HEK293T (cell line): Measurements from ENCODE around the gene ADAD2.

Experiments
- CTCF ChIA-PET: fragments of 350-600 bp; formaldehyde crosslinking; extraction: SDS; loops from one replicate; lab custom pipeline; 2021; ENCODE audit warnings: antibody characterized with exemption, inconsistent platforms; lab: Yijun Ruan, JAX
- POLR2A ChIA-PET: fragments of 350-600 bp; formaldehyde crosslinking; extraction: SDS; loops from one replicate; lab custom pipeline; 2020; ENCODE audit warnings: antibody characterized with exemption, inconsistent platforms; lab: Yijun Ruan, JAX
- DNase-seq: peaks from one replicate; pipeline ENCODE4 v3.0.0; 2012; ENCODE audit warnings: mixed read lengths; ENCODE audit errors: extremely low spot score
- ARNT ChIP-seq: fragments of 450-650 bp; IDR thresholded peaks from 2 replicates; pipeline ENCODE4 v1.6.1; 2017; ENCODE audit warnings: mild to moderate bottlenecking
- BHLHE40 ChIP-seq: fragments of 450-650 bp; IDR thresholded peaks from 2 replicates; pipeline ENCODE4 v1.6.1; 2016; ENCODE audit warnings: mild to moderate bottlenecking, moderate library complexity, borderline replicate concordance
- CTBP1 ChIP-seq: fragments of 450-650 bp; IDR thresholded peaks from 2 replicates; pipeline ENCODE4 v1.6.1; 2016; ENCODE audit warnings: borderline replicate concordance
- ELF4 ChIP-seq: fragments of 450-650 bp; IDR thresholded peaks from 2 replicates; pipeline ENCODE4 v1.6.1; 2017; ENCODE audit warnings: antibody characterized with exemption
- FOXA1 ChIP-seq: fragments of 450-650 bp; IDR thresholded peaks from 2 replicates; pipeline ENCODE4 v1.6.1; 2016; ENCODE audit warnings: mild to moderate bottlenecking
- FOXK2 ChIP-seq: fragments of 450-650 bp; IDR thresholded peaks from 2 replicates; pipeline ENCODE4 v1.6.1; 2016; ENCODE audit warnings: mild to moderate bottlenecking
- FOXM1 ChIP-seq: fragments of 450-650 bp; IDR thresholded peaks from 2 replicates; pipeline ENCODE4 v1.6.1; 2017; ENCODE audit warnings: mild to moderate bottlenecking, borderline replicate concordance
- HDGF ChIP-seq: fragments of 450-650 bp; IDR thresholded peaks from 2 replicates; pipeline ENCODE4 v1.6.1; 2017; ENCODE audit warnings: antibody characterized with exemption, borderline replicate concordance
- L3MBTL2 ChIP-seq: fragments of 450-650 bp; conservative IDR thresholded peaks from 2 replicates; pipeline ENCODE4 v1.6.1; 2016; ENCODE audit warnings: mild to moderate bottlenecking
- LEF1 ChIP-seq: fragments of 450-650 bp; IDR thresholded peaks from 2 replicates; pipeline ENCODE4 v1.6.1; 2017; ENCODE audit warnings: mild to moderate bottlenecking, borderline replicate concordance
- NFRKB ChIP-seq: fragments of 450-650 bp; IDR thresholded peaks from 2 replicates; pipeline ENCODE4 v1.6.1; 2016; ENCODE audit warnings: mild to moderate bottlenecking, moderate library complexity
- SP1 ChIP-seq: fragments of 450-650 bp; IDR thresholded peaks from 2 replicates; pipeline ENCODE4 v1.6.1; 2017
- SUZ12 ChIP-seq: fragments of 450-650 bp; IDR thresholded peaks from 2 replicates; pipeline ENCODE4 v1.6.1; 2016; ENCODE audit warnings: mild to moderate bottlenecking
- TARDBP ChIP-seq: fragments of 450-650 bp; IDR thresholded peaks from 2 replicates; pipeline ENCODE4 v1.6.1; 2016
- ZNF384 ChIP-seq: fragments of 450-650 bp; IDR thresholded peaks from 2 replicates; pipeline ENCODE4 v1.6.1; 2016
- TF ChIP-seq, protein P1 (sequence below): fragments of 450-650 bp; IDR thresholded peaks from 2 replicates; pipeline ENCODE4 v1.6.1; 2016

ADAD2 gene

DNA sequence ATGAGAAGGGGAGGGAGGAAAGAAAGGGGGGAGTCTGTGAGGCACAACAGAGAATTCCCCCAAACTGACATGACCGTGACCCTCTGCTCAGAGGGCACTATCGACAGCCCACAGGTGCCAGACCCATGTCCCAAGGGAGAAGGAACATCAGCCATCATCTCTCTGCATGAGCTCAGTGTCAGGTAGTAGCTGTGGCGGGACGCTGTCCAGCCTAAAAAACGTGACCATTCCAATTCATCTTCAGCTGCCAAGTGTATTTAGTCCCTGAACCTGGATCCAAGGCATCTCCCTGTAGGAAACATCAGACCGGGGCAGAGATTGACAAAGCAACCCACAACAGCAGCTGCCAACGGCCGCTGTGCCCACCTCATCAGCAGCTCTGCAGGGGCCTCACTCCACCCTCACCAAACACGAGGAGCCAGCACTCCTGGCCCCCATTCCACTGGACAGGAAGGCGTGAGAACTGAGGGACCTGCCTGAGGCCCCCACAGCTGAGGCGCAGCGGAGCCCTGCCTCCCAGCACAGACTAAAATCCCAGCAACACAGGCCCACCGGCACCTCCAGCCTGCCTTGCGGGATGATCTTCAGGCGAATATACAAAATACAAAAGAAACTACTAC is 12.7 kb upstream of the ADAD2 start:
- DNase-seq, result no peak
- TF ChIP-seq FOXM1, result no peak
- TF ChIP-seq, protein P1, sequence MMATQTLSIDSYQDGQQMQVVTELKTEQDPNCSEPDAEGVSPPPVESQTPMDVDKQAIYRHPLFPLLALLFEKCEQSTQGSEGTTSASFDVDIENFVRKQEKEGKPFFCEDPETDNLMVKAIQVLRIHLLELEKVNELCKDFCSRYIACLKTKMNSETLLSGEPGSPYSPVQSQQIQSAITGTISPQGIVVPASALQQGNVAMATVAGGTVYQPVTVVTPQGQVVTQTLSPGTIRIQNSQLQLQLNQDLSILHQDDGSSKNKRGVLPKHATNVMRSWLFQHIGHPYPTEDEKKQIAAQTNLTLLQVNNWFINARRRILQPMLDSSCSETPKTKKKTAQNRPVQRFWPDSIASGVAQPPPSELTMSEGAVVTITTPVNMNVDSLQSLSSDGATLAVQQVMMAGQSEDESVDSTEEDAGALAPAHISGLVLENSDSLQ, result no peak
- TF ChIP-seq SP1, result no peak
- TF ChIP-seq NFRKB, result no peak
- no peak for TF ChIP-seq L3MBTL2
- CTCF ChIA-PET, result interaction anchor here (0.7 to 2.2 kb wide), 3 partner anchors 9 to 221 kb away, joined by 3 to 8 read pairs (median 3); partner anchors contain the start of gene TAF1C
- POLR2A ChIA-PET, result interaction anchor here (1.5 to 2.0 kb wide), 3 partner anchors 9 to 62 kb away, joined by 7 read pairs; partner anchors contain the start of genes MBTPS1 and TAF1C

DNA sequence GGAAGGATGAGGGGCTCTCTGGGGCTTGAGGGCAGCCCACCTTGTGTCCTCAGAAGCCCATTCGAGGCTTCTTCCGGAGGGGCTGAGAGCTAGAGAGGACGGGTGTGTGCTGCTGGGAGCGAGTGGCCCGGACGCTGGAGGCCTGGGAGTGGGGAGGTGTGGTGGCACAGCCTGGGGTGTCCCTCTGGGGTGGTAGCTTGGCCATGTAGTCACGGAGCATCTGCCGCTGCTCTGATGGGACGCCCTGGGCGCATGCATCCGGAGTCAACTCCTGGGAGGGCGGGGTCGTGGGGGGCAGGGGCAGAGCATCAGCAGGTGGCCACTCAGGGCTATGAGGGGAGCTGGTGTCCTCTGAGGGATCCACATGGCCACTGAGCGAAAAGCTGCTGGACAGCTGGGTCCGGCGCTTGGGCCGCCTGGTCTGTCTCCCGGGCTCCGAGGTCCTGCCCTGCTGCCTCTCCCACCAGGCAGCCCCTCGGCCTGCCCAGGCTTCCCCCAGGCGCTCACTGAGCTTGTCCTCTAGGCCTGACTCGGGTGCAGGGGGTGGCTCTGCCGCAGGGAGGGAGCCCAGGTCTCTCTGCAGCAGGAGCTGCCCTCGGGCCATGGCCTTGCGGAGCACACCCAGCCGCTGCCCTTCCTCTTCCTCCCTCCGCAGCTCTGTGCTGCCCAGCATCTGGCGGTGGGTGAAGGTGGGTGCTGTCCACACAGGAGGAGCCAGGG is 11.9 kb upstream of the ADAD2 start:
- TF ChIP-seq, protein P1, result no peak
- TF ChIP-seq SUZ12, result no peak
- TF ChIP-seq ELF4, result no peak
- TF ChIP-seq ZNF384, result no peak
- TF ChIP-seq FOXK2, result no peak
- no peak for TF ChIP-seq SP1
- TF ChIP-seq FOXM1, result no peak
- TF ChIP-seq NFRKB, result no peak
- no peak for TF ChIP-seq FOXA1
- no peak for TF ChIP-seq BHLHE40
- TF ChIP-seq CTBP1, result no peak
- TF ChIP-seq TARDBP, result no peak
- no peak for TF ChIP-seq HDGF
- no peak for TF ChIP-seq L3MBTL2
- TF ChIP-seq ARNT, result no peak
- TF ChIP-seq LEF1, result no peak
- ChIA-PET POLR2A (interaction anchor here (1.0 to 1.5 kb wide), 2 partner anchors 12 to 62 kb away, joined by 3 to 7 read pairs; partner anchors contain the start of gene MBTPS1), CTCF (interaction anchor here (0.7 to 2.2 kb wide), 3 partner anchors 8 to 222 kb away, joined by 3 to 8 read pairs (median 3); partner anchors contain the start of gene TAF1C)

DNA sequence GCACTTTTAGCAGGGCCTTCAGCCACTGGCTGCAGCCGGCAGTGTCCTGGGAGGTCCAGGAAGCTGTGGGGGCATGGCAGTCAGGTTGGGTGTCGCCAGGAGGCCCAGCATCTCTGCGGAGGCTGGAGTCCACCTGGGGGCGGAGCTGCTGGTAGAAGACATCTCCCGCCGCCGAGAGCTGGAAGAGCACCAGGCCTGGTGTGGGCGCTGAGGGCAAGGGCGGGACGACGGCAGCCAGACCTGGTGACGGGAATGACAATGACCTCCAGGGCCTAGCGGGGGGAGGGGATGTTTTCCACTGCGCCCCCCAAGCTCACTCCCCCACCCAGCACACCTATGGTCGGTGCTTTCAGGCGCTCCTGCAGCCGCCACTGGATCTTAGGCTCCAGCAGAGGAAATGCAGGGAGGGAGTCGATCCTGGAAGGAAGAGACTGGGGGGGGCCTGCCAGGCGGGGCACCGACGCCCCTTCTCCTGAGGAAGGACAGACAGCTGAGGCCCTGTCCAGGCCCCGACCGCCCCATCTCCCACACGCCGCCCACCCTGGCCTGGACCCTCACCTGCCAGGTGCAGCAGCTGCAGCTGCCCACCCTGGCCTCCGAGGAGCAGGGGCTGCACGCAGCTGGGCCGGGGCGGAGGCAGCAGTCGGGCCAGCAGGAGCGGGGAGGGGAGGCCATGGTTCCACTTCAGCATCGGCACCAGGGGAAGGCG is 11.2 kb upstream of the ADAD2 start:
- no peak for DNase-seq
- CTCF ChIA-PET, result no interaction called here
- TF ChIP-seq SUZ12 (no peak), TARDBP (no peak), SP1 (no peak), BHLHE40 (no peak), ZNF384 (no peak), LEF1 (no peak), FOXM1 (no peak), ARNT (no peak), L3MBTL2 (no peak), FOXK2 (no peak), HDGF (no peak), NFRKB (no peak), FOXA1 (no peak)
- TF ChIP-seq, protein P1, result no peak
- POLR2A ChIA-PET, result interaction anchor here (1.0 to 1.5 kb wide), 2 partner anchors 13 to 63 kb away, joined by 3 to 7 read pairs; partner anchors contain the start of gene MBTPS1

More for the DNA sequence above, 11.9 kb upstream of the ADAD2 start:
- DNase-seq, result no peak

DNA sequence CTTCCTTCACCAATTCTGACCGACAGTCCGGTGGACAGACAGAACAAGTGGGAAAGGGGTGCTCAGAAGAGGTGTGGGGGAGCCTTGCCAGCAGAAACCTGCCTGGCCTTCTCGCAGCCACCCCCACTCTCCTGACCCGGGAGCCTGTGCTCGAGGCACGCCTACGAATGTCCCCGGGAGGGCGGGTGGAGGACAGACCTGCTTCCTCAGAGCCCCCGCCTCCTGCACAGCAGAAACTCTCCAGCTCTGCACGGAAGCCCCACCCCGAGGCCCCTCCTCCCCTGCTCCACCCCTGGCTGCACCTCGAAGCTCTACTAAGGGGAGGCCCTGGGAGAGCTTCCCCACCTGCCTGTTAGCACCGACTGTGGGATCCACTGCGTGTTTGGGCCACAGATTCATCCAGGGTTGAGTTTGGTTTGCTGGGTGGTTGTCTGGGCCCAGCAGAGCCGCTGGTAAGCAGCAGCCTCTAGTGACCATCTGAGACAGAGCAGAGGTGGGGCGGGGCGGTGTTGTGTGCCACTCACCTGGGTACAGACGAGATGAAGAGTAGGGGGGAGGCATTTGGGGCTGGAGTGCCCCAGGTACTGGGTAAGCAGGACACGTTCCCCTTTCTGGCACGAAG is 10.3 kb upstream of the ADAD2 start:
- ChIA-PET POLR2A (no interaction called here), CTCF (no interaction called here)
- no peak for TF ChIP-seq CTBP1
- TF ChIP-seq FOXK2, result no peak
- no peak for TF ChIP-seq FOXA1
- TF ChIP-seq TARDBP, result no peak
- TF ChIP-seq LEF1, result no peak
- TF ChIP-seq, protein P1, result no peak
- no peak for TF ChIP-seq ELF4
- no peak for TF ChIP-seq SUZ12
- TF ChIP-seq NFRKB, result no peak
- no peak for TF ChIP-seq L3MBTL2
- no peak for TF ChIP-seq ZNF384
- no peak for TF ChIP-seq HDGF
- TF ChIP-seq ARNT, result no peak
- TF ChIP-seq BHLHE40, result no peak
- TF ChIP-seq FOXM1, result no peak
- no peak for TF ChIP-seq SP1
- DNase-seq, result no peak
